Activated B cell treated with CpG ODN at 0.5 μM for 24 hours (primary cell): ENCODE results near the gene CFAP299. TPM values are rescaled to one million over a fixed set of nuclear protein-coding genes. Genes with fewer than 3 reads are reported as not detected.

ENCODE experiments used
- ATAC-seq: fragments of 200-7000 bp; cut with Tn5 transposase; one replicate; pipeline ENCODE4 v1.10.0; 2021; ENCODE audit warnings: low read depth, mild to moderate bottlenecking, moderate library complexity
- CTCF ChIA-PET: fragments of 350-600 bp; sonication (Branson Sonifier 250); formaldehyde crosslinking; loops from one replicate; lab custom pipeline; 2021; ENCODE audit warnings: antibody characterized with exemption; lab: Charles Lee
- POLR2A ChIA-PET: fragments of 350-600 bp; sonication (Branson Sonifier 250); formaldehyde crosslinking; loops from one replicate; lab custom pipeline; 2021; ENCODE audit warnings: antibody characterized with exemption; lab: Charles Lee
- DNase-seq: peaks from one replicate; pipeline ENCODE4 v3.0.0; 2022
- H3K27ac Mint-ChIP-seq: one replicate; pipeline ENCODE4 v1.8.0; 2020; ENCODE audit warnings: mixed read lengths
- H3K27me3 Mint-ChIP-seq: one replicate; pipeline ENCODE4 v1.8.0; 2021; ENCODE audit warnings: mixed read lengths
- H3K36me3 Mint-ChIP-seq: one replicate; pipeline ENCODE4 v1.8.0; 2021; ENCODE audit warnings: low read depth, mixed read lengths
- H3K4me1 Mint-ChIP-seq: one replicate; pipeline ENCODE4 v1.8.0; 2021; ENCODE audit warnings: mixed read lengths
- H3K4me3 Mint-ChIP-seq: one replicate; pipeline ENCODE4 v1.8.0; 2020; ENCODE audit warnings: mild to moderate bottlenecking, mixed read lengths
- H3K9me3 Mint-ChIP-seq: one replicate; pipeline ENCODE4 v1.8.0; 2020; ENCODE audit warnings: mixed read lengths
- CTCF ChIP-seq: fragments of 200-600 bp; IDR thresholded peaks from one replicate; pipeline ENCODE4 v1.8.0; 2022; ENCODE audit warnings: antibody characterized with exemption, mild to moderate bottlenecking
- intact Hi-C: fragments of 100-400 bp; cut with micrococcal nuclease; formaldehyde crosslinking; loops from one replicate; pipeline ENCODE4 v1.15.1; 2024
- total RNA-seq: library from RNA; stranded (reverse); gene quantifications from 2 replicates; pipeline ENCODE4 v1.2.3, GENCODE V29; 2022

CFAP299 gene
- total RNA-seq, 1 donor from 2014 or later: not detected

- DNase-seq: no peak
- ChIA-PET CTCF (no interaction called here), POLR2A (no interaction called here)
- ATAC-seq: no peak
- intact Hi-C loops: no loop called here
- TF ChIP-seq CTCF: no peak
- H3K27ac Mint-ChIP-seq: no peak overlapping the region
- H3K4me1 Mint-ChIP-seq: no peaks in the 10 kb centered on the region
- no peaks in the 10 kb centered on the region for H3K9me3 Mint-ChIP-seq
- H3K27me3 Mint-ChIP-seq: peaks cover 26% of the 10 kb centered on the region
- H3K36me3 Mint-ChIP-seq: no peaks in the 10 kb centered on the region
- H3K4me3 Mint-ChIP-seq: no peak overlapping the region
These were observed 28.3 kb upstream of the CFAP299 start for GRCh38 chr4:80307183-80307735.

GRCh38 chr4:80307774-80308465, 27.6 kb upstream of the CFAP299 start:
- POLR2A ChIA-PET: no interaction called here
- no peak overlapping the region for H3K27ac Mint-ChIP-seq
- no peaks in the 10 kb centered on the region for H3K9me3 Mint-ChIP-seq
- H3K36me3 Mint-ChIP-seq: no peaks in the 10 kb centered on the region
- intact Hi-C loops: no loop called here
- no peak for DNase-seq
- H3K4me3 Mint-ChIP-seq: no peak overlapping the region
- TF ChIP-seq CTCF: no peak
- peaks cover 26% of the 10 kb centered on the region for H3K27me3 Mint-ChIP-seq
- H3K4me1 Mint-ChIP-seq: no peaks in the 10 kb centered on the region
- CTCF ChIA-PET: no interaction called here
- no peak for ATAC-seq

GRCh38 chr4:80308466-80308822, 27.1 kb upstream of the CFAP299 start:
- ChIA-PET CTCF (no interaction called here), POLR2A (no interaction called here)
- Mint-ChIP-seq H3K4me3 (no peak overlapping the region), H3K9me3 (no peaks in the 10 kb centered on the region), H3K36me3 (no peaks in the 10 kb centered on the region), H3K27ac (no peak overlapping the region), H3K27me3 (peaks cover 26% of the 10 kb centered on the region), H3K4me1 (no peaks in the 10 kb centered on the region)
- intact Hi-C loops: no loop called here
- no peak for TF ChIP-seq CTCF
- ATAC-seq (no peak), DNase-seq (no peak)

- DNase-seq: no peak
- Mint-ChIP-seq H3K4me3 (no peak overlapping the region), H3K27me3 (peaks cover 28% of the 10 kb centered on the region), H3K9me3 (no peaks in the 10 kb centered on the region), H3K4me1 (no peaks in the 10 kb centered on the region), H3K36me3 (no peaks in the 10 kb centered on the region), H3K27ac (no peak overlapping the region)
- POLR2A ChIA-PET: no interaction called here
- no peak for ATAC-seq
- CTCF ChIA-PET: no interaction called here
- TF ChIP-seq CTCF: no peak
- intact Hi-C loops: no loop called here
These were observed 26.1 kb upstream of the CFAP299 start for GRCh38 chr4:80309294-80310004.

GRCh38 chr4:80311130-80311529, 24.4 kb upstream of the CFAP299 start:
- POLR2A ChIA-PET: no interaction called here
- no peak for TF ChIP-seq CTCF
- CTCF ChIA-PET: no interaction called here

More at GRCh38 chr4:80311130-80311529, 24.4 kb upstream of the CFAP299 start:
- Mint-ChIP-seq H3K27me3 (peaks cover 22% of the 10 kb centered on the region), H3K27ac (no peak overlapping the region), H3K36me3 (no peaks in the 10 kb centered on the region), H3K9me3 (no peaks in the 10 kb centered on the region), H3K4me1 (no peaks in the 10 kb centered on the region), H3K4me3 (no peak overlapping the region)
- DNase-seq (no peak), ATAC-seq (no peak)
- intact Hi-C loops: no loop called here
